Spleen (tissue), 11 donors: ENCODE results near the gene DNAJB14. TPM values are rescaled to one million over a fixed set of nuclear protein-coding genes. Genes with fewer than 3 reads are reported as not detected.

ENCODE experiments used
- DNase-seq: peaks from one replicate; pipeline ENCODE4 v3.0.0-alpha.2; 2020
- H3K27ac ChIP-seq, 8 donors: fragments of 200-600 bp; sonication (generic) in 7 of 8; 1 replicate in 4 of 8; 2 replicates in 4 of 8; pipeline versions ENCODE4 v1.5.0 to v1.8.0; 2016 to 2021; ENCODE audit warnings: inconsistent platforms in 4 of 8, mild to moderate bottlenecking in 4 of 8, moderate library complexity in 1 of 8
- H3K27me3 ChIP-seq, 7 donors: fragments of 200-600 bp; sonication (generic) in 6 of 7; replicated peaks in 1 of 7; 1 replicate in 4 of 7; 2 replicates in 3 of 7; pipeline versions ENCODE4 v1.5.0 to v1.8.0; 2016 to 2021; ENCODE audit warnings: inconsistent platforms in 3 of 7, mild to moderate bottlenecking in 1 of 7
- H3K36me3 ChIP-seq, 6 donors: fragments of 200-600 bp; sonication (generic) in 5 of 6; 1 replicate in 4 of 6; 2 replicates in 2 of 6; pipeline versions ENCODE4 v1.5.0 to v1.8.0; 2016 to 2021; ENCODE audit warnings: inconsistent platforms in 2 of 6
- H3K4me1 ChIP-seq, 6 donors: fragments of 200-600 bp; sonication (generic) in 5 of 6; 1 replicate in 3 of 6; 2 replicates in 3 of 6; pipeline versions ENCODE4 v1.5.0 to v1.8.0; 2016 to 2021; ENCODE audit warnings: inconsistent platforms in 3 of 6
- H3K4me3 ChIP-seq, 8 donors: fragments of 200-600 bp; sonication (generic) in 7 of 8; 1 replicate in 4 of 8; 2 replicates in 4 of 8; pipeline versions ENCODE4 v1.5.0 to v1.8.0; 2016 to 2021; ENCODE audit warnings: inconsistent platforms in 4 of 8, mild to moderate bottlenecking in 4 of 8, moderate library complexity in 2 of 8
- H3K9me3 ChIP-seq, 8 donors: fragments of 200-600 bp; sonication (generic) in 7 of 8; 1 replicate in 4 of 8; 2 replicates in 4 of 8; pipeline versions ENCODE4 v1.5.0 to v1.8.0; 2016 to 2021; ENCODE audit warnings: inconsistent platforms in 4 of 8
- CTCF ChIP-seq, 11 experiments: fragments of 200-600 bp in 7 of 11; fragments of 450-650 bp in 4 of 11; sonication (generic) in 4 of 11; IDR thresholded peaks in 8 of 11; conservative IDR thresholded peaks in 3 of 11; 1 replicate in 7 of 11; 2 replicates in 4 of 11; pipeline versions ENCODE4 v1.4.0 to v1.8.0; 2016 to 2021; ENCODE audit warnings: antibody characterized with exemption in 11 of 11, inconsistent platforms in 4 of 11, mild to moderate bottlenecking in 1 of 11
- POLR2A ChIP-seq, 3 donors: fragments of 450-650 bp; IDR thresholded peaks; one replicate each; pipeline ENCODE4 v1.5.1; 2017; ENCODE audit warnings: antibody characterized with exemption in 3 of 3, mild to moderate bottlenecking in 1 of 3
- POLR2AphosphoS5 ChIP-seq, 3 donors: sonication (generic); formaldehyde crosslinking; IDR thresholded peaks; one replicate each; pipeline ENCODE4 v1.5.1; 2017; ENCODE audit warnings: antibody characterized with exemption in 3 of 3
- WGBS, 5 donors: extraction: QIAGEN DNeasy Blood & Tissue Kit in 3 of 5; methylation state at CpG; one replicate each; pipeline versions ENCODE4 v1.1.5 to v1.1.7; 2013 to 2018; 5-methylcytosine and 5-hydroxymethylcytosine counted together
- intact Hi-C: fragments of 100-400 bp; cut with DNase I; formaldehyde crosslinking; loops from one replicate; pipeline ENCODE4 v1.15.0; 2023; ENCODE audit warnings: low total_unique reads
- polyA plus RNA-seq, 3 donors: library from polyadenylated mRNA; stranded (reverse); fragments of 200-250 nt; gene quantifications; one replicate each; pipeline ENCODE4 v1.2.1, GENCODE V29; 2013
- total RNA-seq, 7 donors: library from RNA; depleted of rRNA in 3 of 7; stranded (reverse); fragments of >200 nt in 3 of 7; fragmentation: NEBNext Ultra II Directional in 4 of 7; extraction: Animal tissue kit (Norgen Biotek cat#: 25700) in 4 of 7; gene quantifications; one replicate each; pipeline versions ENCODE4 v1.1.0 to v1.2.1, GENCODE V29; 2016 to 2021
- donor health status: healthy with polysubstance abuse.
- donor health status: DM: no; HTN: no; CAD: no; lungs with moderate emphysema.
- donor health status: DM: no; HTN: no; CAD: no.
- donor health status: Bipolar disorder and iron deficiency.
- donor health status: healthy.
- donor health status: DM: no; HTN: no; CAD: no.
- donor health status: DM: yes; HTN: yes; CAD: no.

Gene DNAJB14
- total and polyA plus RNA-seq, 10 donors, result 10.6 to 77.7 (median 53.3) TPM

GRCh38 chr4:99891351-99891750 lies 55.1 kb downstream of the DNAJB14 start:
- no peak for TF ChIP-seq POLR2AphosphoS5 (IDR thresholded peaks at IDR 0.05)
- TF ChIP-seq CTCF (IDR thresholded peaks at IDR 0.05 in 8 of 11, conservative IDR thresholded peaks at IDR 0.05 in 3 of 11), result no peak
- TF ChIP-seq POLR2A (IDR thresholded peaks at IDR 0.05), result no peak
- intact Hi-C loops, result loop anchor here (5.0 to 10.0 kb wide), 2 partner anchors 51 to 77 kb away; partner anchors contain the start of gene DAPP1
- Histone ChIP-seq H3K9me3 (no peaks in the 10 kb centered on the region), H3K27me3 (no peaks in the 10 kb centered on the region), H3K27ac (no peak overlapping the region), H3K36me3 (peaks cover 0 to 30% (median 9%) of the 10 kb centered on the region in 6 donors), H3K4me3 (no peak overlapping the region), H3K4me1 (peaks cover 11 to 76% (median 54%) of the 10 kb centered on the region in 6 donors)
- 73 to 90% (median 79%) methylated on average over 2 of the region's 2 CpGs for WGBS, 5 donors
- no peak for DNase-seq

GRCh38 chr4:99887837-99888236 lies 58.6 kb downstream of the DNAJB14 start:
- no peak for DNase-seq
- no peak overlapping the region for H3K27ac ChIP-seq
- no peaks in the 10 kb centered on the region for H3K9me3 ChIP-seq
- intact Hi-C loops, result no loop called here
- no peak overlapping the region for H3K4me3 ChIP-seq
- no peaks in the 10 kb centered on the region for H3K27me3 ChIP-seq
- peaks cover 0 to 65% (median 35%) of the 10 kb centered on the region in 6 donors for H3K36me3 ChIP-seq
- 73 to 87% (median 77%) methylated on average over 5 of the region's 5 CpGs for WGBS, 5 donors
- TF ChIP-seq POLR2A (IDR thresholded peaks at IDR 0.05) (no peak), POLR2AphosphoS5 (IDR thresholded peaks at IDR 0.05) (no peak), CTCF (IDR thresholded peaks at IDR 0.05 in 8 of 11, conservative IDR thresholded peaks at IDR 0.05 in 3 of 11) (no peak)
- peaks cover 2 to 58% (median 36%) of the 10 kb centered on the region in 6 donors for H3K4me1 ChIP-seq

- TF ChIP-seq POLR2AphosphoS5 (IDR thresholded peaks at IDR 0.05) (no peak), CTCF (IDR thresholded peaks at IDR 0.05 in 8 of 11, conservative IDR thresholded peaks at IDR 0.05 in 3 of 11) (no peak), POLR2A (IDR thresholded peaks at IDR 0.05) (no peak)
- Histone ChIP-seq H3K4me1 (peaks cover 0 to 41% (median 21%) of the 10 kb centered on the region in 6 donors), H3K36me3 (peaks cover 0 to 75% (median 48%) of the 10 kb centered on the region in 6 donors), H3K9me3 (no peaks in the 10 kb centered on the region), H3K4me3 (no peak overlapping the region), H3K27ac (no peak overlapping the region), H3K27me3 (no peaks in the 10 kb centered on the region)
- 95 to 98% (median 96%) methylated on average over 4 of the region's 4 CpGs for WGBS, 5 donors
- no peak for DNase-seq
- intact Hi-C loops, result no loop called here
Observed at GRCh38 chr4:99886146-99886545, 60.3 kb downstream of the DNAJB14 start.

- Histone ChIP-seq H3K27ac (no peak overlapping the region), H3K4me1 (peaks cover 0 to 36% (median 17%) of the 10 kb centered on the region in 6 donors), H3K4me3 (no peak overlapping the region), H3K9me3 (no peaks in the 10 kb centered on the region), H3K27me3 (no peaks in the 10 kb centered on the region), H3K36me3 (peaks cover 0 to 79% (median 53%) of the 10 kb centered on the region in 6 donors)
- intact Hi-C loops, result no loop called here
- DNase-seq, result no peak
- no peak for TF ChIP-seq CTCF (IDR thresholded peaks at IDR 0.05 in 8 of 11, conservative IDR thresholded peaks at IDR 0.05 in 3 of 11)
- TF ChIP-seq POLR2AphosphoS5 (IDR thresholded peaks at IDR 0.05), result no peak
- TF ChIP-seq POLR2A (IDR thresholded peaks at IDR 0.05), result no peak
Observed at GRCh38 chr4:99885687-99886086, 60.7 kb downstream of the DNAJB14 start.
